GM19043 (cell line): ENCODE data around the gene CUX1.
"Not testable (repeated sequence)": the region's sequence is repeated elsewhere in the genome, so short reads cannot be mapped to it uniquely, and the experiment has no call there.

Experiments
- ATAC-seq: cut with Tn5 transposase; IDR thresholded peaks from one replicate; pipeline ENCODE4 v1.9.1; 2021; ENCODE audit warnings: low read depth; ENCODE audit not compliant: unreplicated experiment

CUX1 gene

DNA sequence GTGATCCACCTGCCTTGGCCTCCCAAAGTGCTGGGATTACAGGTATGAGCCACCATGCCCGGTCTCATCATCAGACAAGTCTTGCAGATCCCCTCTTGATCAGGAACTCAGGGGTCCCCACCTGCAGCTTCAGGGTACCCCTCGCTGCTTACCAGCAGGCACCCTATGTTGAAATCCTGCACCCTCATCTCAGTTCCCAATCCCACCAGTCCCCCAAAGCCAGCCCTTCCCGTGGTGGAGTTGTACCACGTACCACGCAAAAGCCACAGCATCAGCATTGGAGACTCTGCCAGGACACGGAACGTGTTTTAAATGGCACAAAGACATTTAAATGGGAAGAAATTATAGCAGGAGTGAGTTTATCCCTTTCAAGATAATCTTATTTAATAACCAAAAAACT, 202.0 kb downstream of the CUX1 start:
- no peak for ATAC-seq

GRCh38 chr7:102021841-102022618, 204.6 kb downstream of the CUX1 start:
- ATAC-seq: no peak

GRCh38 chr7:102024005-102024768, 206.8 kb downstream of the CUX1 start:
- no peak for ATAC-seq

DNA sequence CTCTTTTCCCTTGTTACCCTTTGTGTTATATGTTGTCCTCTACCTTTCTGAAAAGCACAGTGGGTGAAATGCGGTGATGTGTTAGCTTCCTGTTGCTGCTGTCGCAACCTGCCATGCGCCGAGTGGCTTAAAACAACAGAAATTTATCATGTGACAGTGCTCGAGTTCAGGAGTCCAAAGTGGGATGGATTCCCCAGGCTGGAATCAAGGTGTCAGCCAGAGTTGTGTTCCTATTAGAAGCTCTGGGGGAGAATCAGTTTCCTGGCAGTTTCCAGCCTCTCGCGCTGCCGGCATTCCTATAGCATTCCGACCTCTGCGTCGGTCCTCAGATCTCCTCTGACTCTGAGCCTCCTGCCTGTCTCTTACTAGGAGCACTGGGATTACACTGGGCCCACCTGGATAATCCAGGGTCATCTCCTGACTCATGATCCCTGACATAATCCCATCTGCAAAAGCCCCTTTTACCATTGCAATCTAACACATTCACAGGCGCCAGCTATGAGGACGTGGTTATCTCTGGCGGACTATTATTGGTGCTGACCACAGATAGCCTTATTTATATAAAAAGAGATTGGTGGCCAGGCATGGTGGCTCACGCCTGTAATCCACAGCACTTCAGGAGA, 207.5 kb downstream of the CUX1 start:
- no peak for ATAC-seq

DNA sequence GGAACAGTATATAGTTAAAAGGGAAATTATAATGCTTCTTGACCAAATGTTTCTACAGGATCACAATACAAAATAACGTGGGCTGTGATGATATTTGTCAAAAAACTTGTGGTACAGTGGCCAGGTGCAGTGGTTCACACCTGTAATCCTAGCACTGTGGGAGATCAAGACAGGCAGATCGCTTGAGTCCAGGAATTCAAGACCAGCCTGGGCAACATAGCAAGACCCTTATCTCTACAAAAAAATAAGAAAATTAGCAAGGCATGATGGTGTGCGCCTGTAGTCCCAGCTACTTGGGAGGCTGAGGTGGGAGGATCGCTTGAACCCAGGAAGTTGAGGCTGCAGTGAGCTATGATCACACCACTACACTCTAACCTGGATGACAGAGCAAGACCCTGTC, 208.4 kb downstream of the CUX1 start:
- not testable (repeated sequence) for ATAC-seq

DNA sequence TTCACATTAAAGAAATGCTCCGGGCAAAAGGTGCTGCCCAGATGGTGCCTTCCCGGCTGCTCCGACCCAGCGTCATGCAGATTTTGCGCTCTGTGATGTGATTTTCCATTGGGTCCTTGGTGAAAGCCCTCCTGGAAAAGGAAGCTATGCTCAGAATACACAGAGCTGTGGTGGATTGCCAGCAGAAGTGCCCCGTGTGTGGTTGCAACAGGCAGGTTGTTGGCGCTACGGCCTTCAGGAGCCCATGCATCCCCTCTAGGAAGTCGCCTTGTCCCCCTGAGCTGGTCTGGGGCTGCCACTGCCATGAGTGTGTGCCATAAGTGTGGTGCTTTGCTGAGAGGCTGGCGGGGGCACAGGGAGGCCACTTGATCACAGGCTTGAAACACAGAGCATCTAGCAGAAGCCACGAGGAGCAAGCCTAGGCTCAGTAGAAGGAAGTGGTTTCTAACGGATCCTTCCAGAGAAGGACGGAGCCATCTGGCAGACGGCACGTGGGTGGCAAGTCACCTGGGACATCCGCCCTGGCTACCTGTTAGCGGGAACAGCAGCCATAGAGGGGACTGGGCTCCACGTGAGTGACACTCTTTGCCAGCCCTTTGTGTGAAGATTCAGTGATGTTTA, 210.9 kb downstream of the CUX1 start:
- ATAC-seq: no peak

DNA sequence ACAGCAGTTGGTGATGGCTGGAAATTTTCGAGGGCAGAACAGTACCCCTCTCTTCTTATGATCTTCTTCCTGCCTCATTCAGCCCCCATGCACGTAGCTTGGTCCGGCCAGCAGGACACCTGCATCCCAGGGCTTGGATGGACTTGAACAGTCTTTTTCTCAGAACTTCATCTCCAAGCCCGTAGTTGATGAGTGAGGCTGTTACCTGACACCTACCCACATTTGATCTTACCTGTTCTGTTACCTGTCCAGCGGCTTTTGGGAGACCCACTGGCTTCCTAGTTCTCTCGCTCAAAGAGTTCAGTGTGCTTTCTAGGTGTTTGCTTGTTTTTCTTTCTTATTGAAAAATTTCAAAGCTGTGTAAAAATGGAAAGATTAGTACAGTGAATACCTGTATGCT, 212.2 kb downstream of the CUX1 start:
- ATAC-seq: no peak

- no peak for ATAC-seq
Measured at GRCh38 chr7:102030696-102031095, 213.3 kb downstream of the CUX1 start.

- ATAC-seq: no peak
Measured at GRCh38 chr7:102036958-102037357, 219.5 kb downstream of the CUX1 start.

DNA sequence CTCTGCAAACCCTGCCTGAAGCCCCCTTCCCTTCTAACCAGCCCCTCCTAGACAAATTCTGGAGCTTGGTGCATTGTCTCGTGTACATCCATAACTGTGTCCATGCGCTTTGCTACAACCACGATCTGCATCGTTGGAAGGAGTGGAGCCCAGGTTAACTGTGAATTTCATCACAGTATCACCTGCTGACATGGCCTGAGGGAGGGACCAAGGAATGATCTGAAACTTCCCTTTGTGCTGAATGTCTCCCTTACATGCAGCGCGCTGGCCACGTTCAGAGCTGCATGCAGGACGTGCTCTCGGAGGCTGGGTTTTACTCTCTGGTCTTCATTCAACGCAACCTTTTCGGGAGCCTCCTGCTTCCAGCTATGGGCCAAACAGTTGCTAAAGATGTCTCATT, 222.3 kb downstream of the CUX1 start:
- ATAC-seq: no peak

DNA sequence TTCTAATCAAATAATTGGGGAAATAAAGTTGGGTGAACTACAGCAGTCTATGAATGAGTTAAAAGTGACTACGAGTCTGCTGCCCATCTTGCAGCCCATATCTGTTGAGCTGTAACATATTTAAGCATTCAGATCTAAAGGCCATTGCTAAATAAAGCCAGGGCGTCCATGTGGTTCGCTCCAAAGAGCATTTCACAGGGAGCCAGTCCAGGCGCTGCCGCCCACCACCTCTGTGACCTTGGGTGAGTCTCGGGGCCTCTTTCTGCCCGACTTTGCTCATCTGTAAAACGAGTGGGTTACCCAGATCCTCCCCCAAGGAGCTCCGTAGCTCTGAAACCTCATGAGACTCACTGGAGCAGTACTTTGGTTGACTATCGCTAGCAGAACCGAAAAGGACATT, 223.1 kb downstream of the CUX1 start:
- no peak for ATAC-seq

DNA sequence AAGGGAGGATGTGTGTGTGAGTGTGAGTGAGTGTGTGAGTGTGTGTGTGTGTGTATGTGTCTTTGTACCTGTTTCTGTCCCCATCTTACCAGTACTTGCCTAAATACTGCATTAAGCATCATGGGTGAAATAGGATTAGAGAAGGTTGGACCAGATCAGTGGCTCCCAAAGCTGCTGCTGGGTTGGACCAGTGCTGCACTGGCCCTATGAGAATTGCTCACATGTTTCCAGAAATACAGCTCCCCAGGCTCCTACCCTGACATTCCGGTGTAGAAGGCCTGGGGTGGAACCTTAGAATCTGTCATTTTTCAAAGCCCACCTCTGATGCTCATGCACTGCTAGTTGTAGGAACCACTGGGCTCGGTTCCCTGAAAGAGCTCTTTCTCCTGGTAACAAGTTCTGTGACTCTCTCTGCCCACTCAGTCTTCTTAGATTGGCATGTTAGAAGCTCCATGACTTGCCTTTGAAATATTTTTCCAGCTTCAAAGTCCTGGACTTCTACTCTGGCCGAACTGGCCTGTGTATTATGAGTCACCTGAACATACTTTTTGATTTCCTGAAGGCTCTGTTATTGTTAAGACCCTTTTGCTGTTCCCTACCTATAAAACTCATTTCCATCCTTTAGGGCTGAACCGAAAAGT, 224.7 kb downstream of the CUX1 start:
- ATAC-seq: no peak

DNA sequence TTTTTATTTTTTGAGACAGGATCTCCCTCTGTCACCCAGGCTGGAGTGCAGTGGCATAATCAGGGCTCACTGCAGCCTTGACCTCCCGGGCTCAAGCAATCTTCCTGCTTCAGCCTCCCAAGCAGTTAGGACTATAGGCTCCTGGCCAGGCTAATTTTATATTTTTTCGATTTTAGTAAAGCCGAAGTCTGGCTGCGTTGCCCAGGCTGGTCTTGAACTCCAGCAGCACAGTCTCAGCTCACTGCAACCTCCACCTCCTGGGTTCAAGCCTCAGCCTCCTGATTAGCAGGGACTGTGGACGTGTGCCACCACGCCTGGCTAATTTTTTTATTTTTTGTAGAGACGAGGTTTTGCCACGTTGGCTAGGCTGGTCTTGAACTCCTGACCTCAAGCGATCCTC, 225.4 kb downstream of the CUX1 start:
- ATAC-seq: not testable (repeated sequence)

DNA sequence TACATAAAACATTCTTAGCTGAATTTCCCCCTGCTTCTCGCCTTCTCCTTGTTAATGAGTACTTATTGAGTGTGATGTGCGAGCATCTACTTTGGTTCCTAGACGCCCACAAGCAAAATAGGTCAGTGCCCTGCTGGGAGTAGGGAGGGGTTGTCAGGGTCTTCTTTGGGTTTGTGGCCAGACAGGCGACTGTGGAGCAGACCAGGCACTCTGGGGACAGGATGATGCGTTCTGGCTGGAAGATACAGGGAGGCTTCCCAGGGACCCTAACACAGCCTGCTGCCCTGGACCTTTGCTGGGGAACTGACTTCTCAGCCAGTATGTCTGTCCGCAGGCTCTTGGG, 227.2 kb downstream of the CUX1 start:
- ATAC-seq: no peak

DNA sequence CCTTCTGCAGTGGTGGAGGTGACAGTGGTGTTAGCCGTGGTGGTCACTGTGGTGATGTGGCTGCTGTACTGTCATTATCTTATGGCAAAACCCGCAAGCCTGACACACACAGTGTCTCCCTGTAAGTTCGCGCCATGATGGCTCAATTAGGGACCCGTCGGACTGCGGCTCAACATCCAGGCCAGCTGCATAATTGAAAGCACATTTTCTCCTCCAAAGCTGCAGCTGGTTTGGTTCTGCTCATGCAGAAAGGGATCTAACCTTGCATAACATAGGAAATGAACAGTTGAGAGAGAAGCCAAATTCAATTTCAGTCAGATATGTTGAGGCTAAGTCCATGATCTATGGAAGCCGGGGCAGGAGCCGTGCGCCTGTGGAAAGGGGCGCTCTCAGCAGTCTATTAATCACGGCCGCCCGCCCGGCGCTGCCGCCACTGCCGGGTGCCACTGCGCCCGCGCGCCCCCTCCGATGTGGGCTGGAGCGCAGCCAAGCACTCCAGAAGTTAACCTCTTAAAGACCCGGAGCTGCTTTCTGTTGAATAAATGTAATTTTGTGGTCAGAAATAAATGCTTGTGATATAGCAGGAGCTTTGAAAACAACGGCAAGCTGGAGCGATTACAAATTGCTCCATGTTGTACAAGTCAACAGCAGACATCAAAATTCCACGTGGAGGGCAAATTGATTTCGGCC, 227.7 kb downstream of the CUX1 start:
- ATAC-seq: no peak

GRCh38 chr7:102045681-102046372, 228.4 kb downstream of the CUX1 start:
- ATAC-seq: no peak

DNA sequence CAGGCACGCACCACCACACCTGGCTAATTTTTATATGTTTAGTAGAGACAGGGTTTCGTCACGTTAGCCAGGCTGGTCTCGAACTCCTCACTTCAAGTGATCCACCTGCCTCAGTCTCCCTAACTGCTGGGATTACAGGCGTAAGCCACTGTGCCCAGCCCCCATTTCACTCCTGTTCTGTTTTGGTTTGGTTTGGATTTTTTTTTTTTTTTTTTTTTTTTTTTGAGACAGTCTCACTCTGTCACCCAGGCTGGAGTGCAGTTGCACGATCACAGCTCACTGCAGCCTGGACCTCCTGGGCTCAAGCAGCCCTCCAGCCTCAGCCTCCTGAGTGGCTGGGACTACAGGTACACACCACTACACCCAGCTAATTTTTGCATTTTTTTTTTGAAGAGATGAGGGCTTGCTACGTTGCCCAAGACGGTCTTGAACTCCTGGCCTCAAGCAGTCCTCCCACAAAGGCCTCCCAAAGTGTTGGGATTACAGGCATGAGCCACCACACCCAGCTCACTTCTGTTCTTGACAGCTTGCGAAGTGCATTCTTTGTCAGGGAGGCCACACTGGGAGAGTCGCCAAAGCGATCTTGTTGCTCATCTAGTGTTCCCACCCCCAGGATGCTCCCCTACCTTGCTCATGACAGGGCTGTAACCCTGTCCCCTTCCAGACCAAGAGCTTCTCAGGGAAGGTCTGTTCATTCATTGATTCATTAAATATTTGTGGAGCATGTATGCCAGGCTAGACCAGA, 229.1 kb downstream of the CUX1 start:
- ATAC-seq: no peak

GRCh38 chr7:102047167-102047566, 229.7 kb downstream of the CUX1 start:
- ATAC-seq: no peak

DNA sequence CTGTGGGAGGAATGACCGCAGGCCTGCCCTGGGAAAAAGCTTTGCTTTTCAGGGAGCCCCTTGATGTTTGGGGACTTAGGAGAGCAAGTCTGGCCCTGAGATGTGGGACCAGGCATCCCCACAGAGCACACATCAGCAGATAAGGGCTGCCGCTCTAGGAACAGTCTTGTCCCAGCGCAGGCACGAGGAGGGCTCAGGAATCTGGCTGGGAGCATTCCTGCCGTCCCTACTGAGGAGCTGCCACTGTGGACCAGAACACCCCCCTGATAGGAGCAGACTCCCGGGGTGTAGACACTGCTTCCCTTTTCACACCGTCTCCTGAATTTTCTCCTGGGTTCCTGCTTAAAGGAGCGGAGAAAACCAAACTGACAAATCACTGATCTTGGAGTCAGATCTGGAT, 232.3 kb downstream of the CUX1 start:
- ATAC-seq: no peak
